CD1c-positive myeloid dendritic cell (primary cell): Measurements from ENCODE around the gene PLSCR2.
"Not testable (repeated sequence)": the region's sequence is repeated elsewhere in the genome, so short reads cannot be mapped to it uniquely, and the experiment has no call there.

Experiments
- DNase-seq: peaks from one replicate; pipeline ENCODE4 v3.0.0-alpha.2; 2016; ENCODE audit errors: extremely low spot score

Gene PLSCR2

GRCh38 chr3:146485297-146485696, 15.9 kb upstream of the PLSCR2 start:
- no peak for DNase-seq

- DNase-seq, result no peak
Measured at GRCh38 chr3:146476094-146476740, 6.9 kb upstream of the PLSCR2 start.

GRCh38 chr3:146474976-146475375, 5.6 kb upstream of the PLSCR2 start:
- not testable (repeated sequence) for DNase-seq

GRCh38 chr3:146473726-146474125, 4.4 kb upstream of the PLSCR2 start:
- no peak for DNase-seq

- DNase-seq, result no peak
Measured at GRCh38 chr3:146472611-146473010, 3.2 kb upstream of the PLSCR2 start.

- DNase-seq, result no peak
Measured at GRCh38 chr3:146471012-146471411, 1.7 kb upstream of the PLSCR2 start.

GRCh38 chr3:146470425-146470990, 1.1 kb upstream of the PLSCR2 start:
- no peak for DNase-seq

GRCh38 chr3:146468671-146469149, 651 bp downstream of the PLSCR2 start:
- DNase-seq, result no peak

GRCh38 chr3:146468234-146468633, 1.1 kb downstream of the PLSCR2 start:
- no peak for DNase-seq

GRCh38 chr3:146466604-146467003, 2.8 kb downstream of the PLSCR2 start:
- DNase-seq, result no peak

- DNase-seq, result no peak
Measured at GRCh38 chr3:146465693-146466465, 3.5 kb downstream of the PLSCR2 start.

- DNase-seq, result no peak
Measured at GRCh38 chr3:146464783-146465182, 4.6 kb downstream of the PLSCR2 start.

- DNase-seq, result no peak
Measured at GRCh38 chr3:146464005-146464595, 5.3 kb downstream of the PLSCR2 start.

- DNase-seq, result no peak
Measured at GRCh38 chr3:146454796-146455195, 14.6 kb downstream of the PLSCR2 start.

- DNase-seq, result no peak
Measured at GRCh38 chr3:146449613-146450012, 19.7 kb downstream of the PLSCR2 start.

GRCh38 chr3:146449076-146449475, 20.3 kb downstream of the PLSCR2 start:
- DNase-seq, result no peak

GRCh38 chr3:146446026-146446425, 23.3 kb downstream of the PLSCR2 start:
- DNase-seq, result no peak

- DNase-seq, result not testable (repeated sequence)
Measured at GRCh38 chr3:146440310-146440709, 29.1 kb downstream of the PLSCR2 start.

- DNase-seq, result no peak
Measured at GRCh38 chr3:146432066-146432465, 37.3 kb downstream of the PLSCR2 start.

- no peak for DNase-seq
Measured at GRCh38 chr3:146431240-146431639, 38.1 kb downstream of the PLSCR2 start.

GRCh38 chr3:146425341-146425740, 44.0 kb downstream of the PLSCR2 start:
- no peak for DNase-seq
